ENCODE measurements around the gene ZNF174.

Gene ZNF174

GRCh38 chr16:3364774-3365427 lies 36.1 kb upstream of the ZNF174 start:
- no peaks in the 10 kb centered on the region for H4K20me1 ChIP-seq (ENCODE audit: insufficient read depth, low read length, poor library complexity, severe bottlenecking)
- no peak overlapping the region for H3K4me2 ChIP-seq (ENCODE audit: low read depth, low read length, poor library complexity, severe bottlenecking)
- no peak overlapping the region for H2AFZ ChIP-seq (ENCODE audit: low read length)
- H3K36me3 ChIP-seq (ENCODE audit: insufficient read depth, low read length): no peaks in the 10 kb centered on the region
- TF ChIP-seq EZH2phosphoT487 (IDR thresholded peaks at IDR 0.05; ENCODE audit: borderline replicate concordance) (no peak), CTCF (conservative IDR thresholded peaks at IDR 0.05; ENCODE audit: low read length) (no peak)
- no peaks in the 10 kb centered on the region for H3K9me2 ChIP-seq (replicated peaks; ENCODE audit: low read depth, low read length)
- H3K9ac ChIP-seq (ENCODE audit: low read depth, low read length, poor library complexity, severe bottlenecking): no peak overlapping the region
- H3K79me2 ChIP-seq (ENCODE audit: insufficient read depth, low read length): no peaks in the 10 kb centered on the region
- no peak overlapping the region for H3K4me3 ChIP-seq (ENCODE audit: low read length, poor library complexity, severe bottlenecking)
- H3F3A ChIP-seq (ENCODE audit: low read depth): no peaks in the 10 kb centered on the region
- H3K4me1 ChIP-seq (ENCODE audit: insufficient read depth, low read length, poor library complexity, severe bottlenecking): no peaks in the 10 kb centered on the region
- H3K9me3 ChIP-seq (ENCODE audit: insufficient read depth, low read depth, low read length): no peaks in the 10 kb centered on the region
- no peaks in the 10 kb centered on the region for H3K27me3 ChIP-seq (ENCODE audit: insufficient read depth, low read length, poor library complexity, severe bottlenecking)

GRCh38 chr16:3369073-3369472 lies 31.9 kb upstream of the ZNF174 start:
- Histone ChIP-seq H3K36me3 (ENCODE audit: insufficient read depth, low read length) (no peaks in the 10 kb centered on the region), H3K9me3 (ENCODE audit: insufficient read depth, low read depth, low read length) (no peaks in the 10 kb centered on the region), H3K9ac (ENCODE audit: low read depth, low read length, poor library complexity, severe bottlenecking) (no peak overlapping the region), H3K4me1 (ENCODE audit: insufficient read depth, low read length, poor library complexity, severe bottlenecking) (no peaks in the 10 kb centered on the region), H3K27me3 (ENCODE audit: insufficient read depth, low read length, poor library complexity, severe bottlenecking) (no peaks in the 10 kb centered on the region), H3K9me2 (replicated peaks; ENCODE audit: low read depth, low read length) (no peaks in the 10 kb centered on the region), H3K79me2 (ENCODE audit: insufficient read depth, low read length) (no peaks in the 10 kb centered on the region), H3K4me3 (ENCODE audit: low read length, poor library complexity, severe bottlenecking) (no peak overlapping the region), H2AFZ (ENCODE audit: low read length) (no peak overlapping the region), H3K4me2 (ENCODE audit: low read depth, low read length, poor library complexity, severe bottlenecking) (no peak overlapping the region), H4K20me1 (ENCODE audit: insufficient read depth, low read length, poor library complexity, severe bottlenecking) (no peaks in the 10 kb centered on the region), H3F3A (ENCODE audit: low read depth) (no peaks in the 10 kb centered on the region)
- TF ChIP-seq EZH2phosphoT487 (IDR thresholded peaks at IDR 0.05; ENCODE audit: borderline replicate concordance): no peak
- TF ChIP-seq CTCF (conservative IDR thresholded peaks at IDR 0.05; ENCODE audit: low read length): no peak

GRCh38 chr16:3375680-3376079 lies 25.3 kb upstream of the ZNF174 start:
- Histone ChIP-seq H3K79me2 (ENCODE audit: insufficient read depth, low read length) (no peaks in the 10 kb centered on the region), H3K4me3 (ENCODE audit: low read length, poor library complexity, severe bottlenecking) (no peak overlapping the region), H3F3A (ENCODE audit: low read depth) (no peaks in the 10 kb centered on the region), H4K20me1 (ENCODE audit: insufficient read depth, low read length, poor library complexity, severe bottlenecking) (no peaks in the 10 kb centered on the region), H3K9me3 (ENCODE audit: insufficient read depth, low read depth, low read length) (no peaks in the 10 kb centered on the region), H3K4me1 (ENCODE audit: insufficient read depth, low read length, poor library complexity, severe bottlenecking) (no peaks in the 10 kb centered on the region), H3K27me3 (ENCODE audit: insufficient read depth, low read length, poor library complexity, severe bottlenecking) (no peaks in the 10 kb centered on the region), H3K4me2 (ENCODE audit: low read depth, low read length, poor library complexity, severe bottlenecking) (no peak overlapping the region), H2AFZ (ENCODE audit: low read length) (no peak overlapping the region), H3K9me2 (replicated peaks; ENCODE audit: low read depth, low read length) (no peaks in the 10 kb centered on the region), H3K9ac (ENCODE audit: low read depth, low read length, poor library complexity, severe bottlenecking) (no peak overlapping the region), H3K36me3 (ENCODE audit: insufficient read depth, low read length) (no peaks in the 10 kb centered on the region)
- TF ChIP-seq EZH2phosphoT487 (IDR thresholded peaks at IDR 0.05; ENCODE audit: borderline replicate concordance): no peak
- TF ChIP-seq CTCF (conservative IDR thresholded peaks at IDR 0.05; ENCODE audit: low read length): no peak

All from Loucy (cell line).